ENCODE measurements around the gene ZNF195.
"Not testable (repeated sequence)": the region's sequence is repeated elsewhere in the genome, so short reads cannot be mapped to it uniquely, and the experiment has no call there.

Gene ZNF195

DNA sequence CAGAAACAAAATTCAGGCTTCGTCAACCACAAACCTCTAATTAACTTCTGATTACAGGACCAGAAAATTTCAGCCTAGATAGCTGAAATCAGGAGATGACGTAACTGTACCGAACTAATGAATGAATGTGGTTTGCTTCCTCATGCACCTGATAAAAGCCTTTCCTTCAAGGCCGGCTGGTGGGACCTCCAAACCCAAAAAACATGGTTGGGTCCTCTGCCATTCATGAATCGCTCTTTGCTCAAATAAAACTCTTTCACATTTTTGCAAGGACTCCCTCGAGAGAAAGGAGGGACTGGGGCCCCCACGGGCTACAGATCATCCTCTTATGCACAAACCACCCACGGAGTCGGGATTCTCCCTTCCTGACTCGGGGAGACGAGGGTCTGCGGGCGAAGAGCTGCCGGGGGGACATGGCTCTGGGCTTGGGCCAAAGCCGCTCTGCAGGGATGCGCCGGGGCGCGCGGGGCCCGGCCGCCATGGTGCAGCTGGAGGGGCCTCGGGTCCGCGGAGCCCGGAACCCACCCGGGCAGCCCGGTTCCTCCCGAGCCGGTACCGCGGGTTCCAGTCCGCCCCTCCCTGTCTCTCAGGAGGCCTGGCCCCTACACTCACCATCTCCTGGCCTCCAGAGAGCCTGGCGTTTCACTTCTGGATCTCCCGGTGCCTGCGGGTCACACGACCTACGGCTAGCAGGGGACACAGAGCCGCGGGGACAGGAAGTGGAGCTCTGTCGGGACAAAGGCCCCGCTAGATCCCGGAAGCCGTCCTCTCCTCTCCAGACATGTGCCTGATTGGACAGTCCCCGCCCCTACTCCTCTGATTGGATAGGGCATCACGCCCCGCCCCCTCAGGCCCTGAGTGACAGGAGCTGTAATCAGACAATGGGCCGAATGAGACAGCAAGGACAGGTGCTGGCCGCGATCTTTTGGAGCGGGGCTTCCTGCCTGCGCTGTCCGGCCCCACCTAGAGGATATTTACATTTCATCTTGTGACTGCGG lies at the start of gene ZNF195:
TSS of gene ZNF195 (minus strand) at position 721 of the 998 bp plus-strand sequence. CDS start at position 615, 106 bp downstream.
- H3K4me3 ChIP-seq (replicated peaks; ENCODE audit: low read depth, low read length), result peak within 1 kb of the TSS; percentile 89
- DNase-seq (ENCODE audit: low read depth), result peak; percentile 89
- TF ChIP-seq, protein P1, sequence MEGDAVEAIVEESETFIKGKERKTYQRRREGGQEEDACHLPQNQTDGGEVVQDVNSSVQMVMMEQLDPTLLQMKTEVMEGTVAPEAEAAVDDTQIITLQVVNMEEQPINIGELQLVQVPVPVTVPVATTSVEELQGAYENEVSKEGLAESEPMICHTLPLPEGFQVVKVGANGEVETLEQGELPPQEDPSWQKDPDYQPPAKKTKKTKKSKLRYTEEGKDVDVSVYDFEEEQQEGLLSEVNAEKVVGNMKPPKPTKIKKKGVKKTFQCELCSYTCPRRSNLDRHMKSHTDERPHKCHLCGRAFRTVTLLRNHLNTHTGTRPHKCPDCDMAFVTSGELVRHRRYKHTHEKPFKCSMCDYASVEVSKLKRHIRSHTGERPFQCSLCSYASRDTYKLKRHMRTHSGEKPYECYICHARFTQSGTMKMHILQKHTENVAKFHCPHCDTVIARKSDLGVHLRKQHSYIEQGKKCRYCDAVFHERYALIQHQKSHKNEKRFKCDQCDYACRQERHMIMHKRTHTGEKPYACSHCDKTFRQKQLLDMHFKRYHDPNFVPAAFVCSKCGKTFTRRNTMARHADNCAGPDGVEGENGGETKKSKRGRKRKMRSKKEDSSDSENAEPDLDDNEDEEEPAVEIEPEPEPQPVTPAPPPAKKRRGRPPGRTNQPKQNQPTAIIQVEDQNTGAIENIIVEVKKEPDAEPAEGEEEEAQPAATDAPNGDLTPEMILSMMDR (IDR thresholded peaks at IDR 0.05; ENCODE audit: low read length, missing control alignments), result no peak

DNA sequence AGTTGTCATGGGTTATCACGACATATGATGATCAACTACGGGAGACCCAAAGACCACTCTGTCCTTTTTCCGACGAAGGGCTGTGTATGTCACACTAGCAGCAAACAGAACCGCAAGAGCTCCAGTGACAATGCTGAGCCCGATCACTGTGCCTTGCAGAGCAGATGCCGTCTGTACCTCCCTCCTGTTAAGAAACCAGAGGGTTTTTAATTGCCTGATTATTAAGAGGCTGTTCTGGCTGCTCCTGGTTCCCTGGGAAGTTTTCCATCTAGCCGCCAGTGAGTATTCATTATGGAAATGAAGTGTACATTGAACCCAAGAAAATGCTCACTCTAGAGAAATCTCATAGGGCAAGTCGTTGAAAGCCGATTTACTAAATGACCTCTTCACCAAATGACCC lies 49.1 kb upstream of the ZNF195 start:
- DNase-seq (ENCODE audit: low read depth), result not testable (repeated sequence)

DNA sequence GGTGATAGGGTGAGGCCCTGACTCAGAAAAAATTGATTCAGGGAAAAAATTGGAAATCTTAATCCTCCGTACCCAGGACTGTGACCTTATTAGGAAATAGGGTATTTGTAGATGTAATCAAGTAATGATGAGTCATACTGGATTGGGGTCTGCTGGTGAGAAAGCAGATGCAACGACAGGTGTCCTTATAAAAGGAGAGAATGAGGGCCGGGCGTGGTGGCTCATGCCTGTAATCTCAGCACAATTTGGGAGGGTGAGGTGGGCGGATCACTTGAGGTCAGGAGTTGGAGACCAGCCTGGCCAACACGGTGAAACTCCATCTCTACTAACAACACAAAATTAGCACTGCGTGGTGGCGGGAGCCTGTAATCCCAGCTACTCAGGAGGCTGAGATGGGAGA lies 47.6 kb upstream of the ZNF195 start:
- not testable (repeated sequence) for H3K4me3 ChIP-seq (replicated peaks; ENCODE audit: low read depth, low read length); DNase-seq (ENCODE audit: low read depth)

More for the DNA sequence above, 49.1 kb upstream of the ZNF195 start:
- not testable (repeated sequence) for H3K4me3 ChIP-seq (replicated peaks; ENCODE audit: low read depth, low read length)

DNA sequence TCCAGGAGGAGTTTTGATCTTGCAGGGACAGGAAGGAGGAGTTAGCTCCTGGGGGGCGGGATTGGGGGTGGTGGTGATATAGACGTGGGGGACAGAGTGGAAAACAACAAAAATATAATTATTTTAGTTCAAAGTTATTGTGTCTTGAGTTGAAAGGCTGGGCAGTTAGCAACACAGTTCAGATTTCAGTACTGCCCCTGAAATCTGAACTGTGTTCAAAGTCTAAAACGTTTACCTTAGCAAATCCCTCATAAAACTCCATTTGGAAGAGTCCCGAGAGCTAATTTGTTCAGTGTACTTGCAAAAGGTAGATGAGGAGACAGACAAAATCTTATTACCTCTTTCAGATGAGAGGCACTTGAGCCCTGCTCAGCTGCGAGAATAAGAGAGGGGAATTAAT lies 45.0 kb upstream of the ZNF195 start:
- not testable (repeated sequence) for H3K4me3 ChIP-seq (replicated peaks; ENCODE audit: low read depth, low read length); DNase-seq (ENCODE audit: low read depth)

DNA sequence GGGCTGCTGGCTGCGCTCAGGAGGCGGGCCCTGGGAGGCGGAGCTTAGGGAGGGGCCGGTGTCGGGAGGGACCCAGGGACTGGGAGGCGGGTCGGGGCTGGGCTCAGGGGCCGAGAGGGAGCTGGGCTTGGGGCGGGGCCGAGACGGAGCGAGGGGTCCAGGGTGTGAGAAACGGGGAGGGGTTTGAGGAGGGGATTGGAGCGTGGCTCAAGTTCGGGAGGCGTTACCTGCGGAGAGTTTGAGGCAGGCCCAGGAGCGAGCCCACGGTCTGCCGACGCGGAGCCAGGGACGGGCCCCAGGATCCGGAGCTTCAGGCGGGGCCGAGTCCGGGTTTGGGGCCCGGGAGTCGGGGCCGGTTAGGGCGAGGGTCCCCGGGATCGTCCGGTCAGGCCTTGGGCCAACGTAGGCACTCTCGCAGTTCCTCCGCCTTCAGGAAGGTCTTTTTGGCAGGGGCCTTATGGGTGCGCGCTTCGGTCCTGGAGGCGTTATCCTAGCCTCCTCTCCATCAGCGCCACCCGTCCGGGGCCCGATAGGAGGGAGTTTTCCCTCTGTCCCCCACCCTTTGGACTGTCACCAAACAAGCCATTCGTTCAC lies 44.3 kb upstream of the ZNF195 start:
- peak overlapping the region; percentile 56 for H3K4me3 ChIP-seq (replicated peaks; ENCODE audit: low read depth, low read length)
- DNase-seq (ENCODE audit: low read depth), result not testable (repeated sequence)

DNA sequence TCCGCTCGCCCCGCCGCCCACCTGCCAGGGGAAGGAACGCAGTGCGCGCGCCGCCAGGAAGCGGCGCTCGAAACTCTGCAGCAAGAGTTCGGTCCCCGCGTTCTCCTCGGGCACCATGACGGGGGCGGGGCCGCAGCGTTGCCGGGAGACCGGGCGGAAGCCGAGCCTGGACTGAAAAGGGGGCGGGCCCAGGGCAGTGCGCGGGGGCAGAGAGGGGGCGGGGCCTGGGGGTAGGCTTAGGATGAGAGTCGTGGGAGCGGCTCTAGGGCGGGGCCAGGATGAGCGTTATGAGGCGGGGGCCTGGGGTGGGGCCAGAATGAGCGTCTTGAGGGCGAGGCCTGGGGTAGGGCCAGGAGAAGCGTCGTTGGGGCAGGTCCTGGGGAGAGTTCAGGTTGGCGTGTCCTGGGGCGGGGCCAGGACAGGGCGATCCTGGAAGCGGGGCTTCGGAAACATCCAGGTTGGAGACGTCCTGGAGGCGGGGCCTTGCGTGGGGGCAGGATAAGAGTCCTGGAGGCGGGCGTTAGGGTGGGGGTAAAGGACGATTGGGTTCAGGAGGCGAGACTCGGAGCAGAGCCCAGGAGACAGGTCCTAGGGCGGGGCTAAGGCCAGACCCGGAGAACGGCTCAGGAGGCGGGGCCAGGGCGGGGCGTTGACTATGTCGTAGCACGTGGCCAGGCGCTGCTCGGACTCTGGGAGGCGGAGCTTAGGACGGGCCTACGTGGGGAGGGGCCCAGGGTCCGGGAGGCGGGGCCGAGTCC lies 43.6 kb upstream of the ZNF195 start:
- DNase-seq (ENCODE audit: low read depth), result peak; percentile 97
- peak overlapping the region; percentile 57 for H3K4me3 ChIP-seq (replicated peaks; ENCODE audit: low read depth, low read length)

DNA sequence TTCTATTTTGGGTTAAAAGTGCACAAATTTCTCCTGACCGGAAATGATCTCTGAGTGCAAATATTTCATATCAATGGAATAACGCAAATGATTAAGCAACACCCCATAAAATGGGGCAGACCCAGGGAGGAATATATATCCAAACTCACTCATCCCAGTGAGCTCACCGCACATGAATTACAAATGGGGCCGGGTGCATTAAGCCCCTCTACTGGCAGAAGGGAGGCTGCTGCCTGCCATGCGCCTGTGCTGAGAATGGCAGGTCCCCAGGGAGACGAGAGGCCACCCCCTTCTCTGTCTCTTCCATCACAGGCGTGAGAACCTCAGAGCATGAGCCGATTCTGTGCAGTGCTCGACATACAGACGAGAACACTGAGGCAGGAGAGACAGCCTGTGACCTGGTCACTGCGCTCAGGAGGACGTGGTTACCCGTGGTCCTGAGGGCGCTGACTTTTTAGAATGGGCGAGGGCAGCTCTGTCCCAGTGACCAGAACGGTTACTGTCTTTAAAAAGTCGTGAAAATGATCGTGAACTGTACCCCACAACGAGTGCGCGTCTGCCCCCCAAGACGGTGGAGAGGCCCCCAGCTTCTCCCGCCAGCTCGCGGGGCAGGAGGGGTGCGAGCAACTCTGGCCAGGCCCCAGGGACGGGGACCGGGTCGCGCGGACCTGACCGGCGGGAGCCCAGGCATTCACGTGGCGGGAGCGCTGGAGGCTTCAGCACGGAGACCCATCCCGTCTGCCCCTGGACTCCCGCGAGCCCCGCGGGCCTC lies 42.8 kb upstream of the ZNF195 start:
- peak; percentile 54 for DNase-seq (ENCODE audit: low read depth)
- H3K4me3 ChIP-seq (replicated peaks; ENCODE audit: low read depth, low read length), result peak overlapping the region; percentile 57

DNA sequence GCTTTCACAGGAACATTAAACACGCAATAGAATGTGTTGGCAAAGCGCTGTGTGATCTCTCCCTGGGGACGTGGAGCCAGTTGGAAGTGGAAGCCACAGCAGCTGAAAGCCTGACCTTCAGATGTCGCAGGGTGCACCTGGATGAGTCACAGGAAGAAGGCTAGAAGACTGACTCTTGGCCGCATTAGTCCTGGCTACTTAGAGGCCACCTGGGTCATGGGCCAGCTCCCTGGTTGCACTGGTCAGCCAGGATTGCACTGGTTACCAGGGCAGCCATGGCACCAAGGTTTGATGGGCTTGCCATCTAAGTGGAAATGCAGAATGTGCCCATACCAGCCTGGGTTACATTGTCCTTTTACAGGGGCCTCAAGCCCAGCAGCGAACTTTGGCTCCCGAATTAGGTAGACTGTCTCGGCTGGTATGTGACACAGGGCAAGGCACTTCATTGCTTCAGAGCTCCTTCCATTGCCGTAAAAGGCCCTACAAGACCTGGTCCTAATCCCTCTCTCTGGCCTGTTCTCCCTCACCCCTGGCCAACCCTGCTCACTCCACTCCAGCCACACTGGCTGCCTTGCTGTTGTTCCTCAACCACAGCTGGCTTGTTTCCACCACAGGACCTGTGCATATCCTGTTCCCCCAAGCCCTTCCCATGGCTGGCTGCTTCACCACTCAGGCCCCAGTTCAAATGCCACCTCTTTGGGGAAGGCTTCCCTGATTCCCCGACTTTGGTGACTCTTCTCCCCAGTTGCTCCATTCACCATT lies 41.5 kb upstream of the ZNF195 start:
- not testable (repeated sequence) for DNase-seq (ENCODE audit: low read depth); H3K4me3 ChIP-seq (replicated peaks; ENCODE audit: low read depth, low read length)

DNA sequence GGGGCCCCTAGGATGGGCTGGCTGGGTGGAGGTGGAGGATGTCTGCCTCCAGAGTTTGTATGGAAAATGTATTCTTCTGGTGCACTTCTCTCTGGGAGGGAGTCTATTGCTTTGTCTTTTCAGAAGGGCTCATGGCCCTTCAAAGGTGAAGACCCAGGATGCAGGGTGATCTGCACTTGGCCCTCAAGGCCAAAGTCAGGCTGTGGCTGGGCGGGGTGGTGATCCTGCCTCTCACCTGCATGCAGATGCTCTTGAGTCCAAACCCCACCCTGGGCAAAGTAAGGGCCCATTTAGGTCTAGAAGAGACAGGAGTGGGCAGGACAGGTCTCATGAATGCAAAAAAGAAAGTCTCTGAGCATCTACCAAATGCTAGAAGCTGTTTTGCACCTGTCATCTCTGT lies 40.5 kb upstream of the ZNF195 start:
- not testable (repeated sequence) for H3K4me3 ChIP-seq (replicated peaks; ENCODE audit: low read depth, low read length); DNase-seq (ENCODE audit: low read depth)

DNA sequence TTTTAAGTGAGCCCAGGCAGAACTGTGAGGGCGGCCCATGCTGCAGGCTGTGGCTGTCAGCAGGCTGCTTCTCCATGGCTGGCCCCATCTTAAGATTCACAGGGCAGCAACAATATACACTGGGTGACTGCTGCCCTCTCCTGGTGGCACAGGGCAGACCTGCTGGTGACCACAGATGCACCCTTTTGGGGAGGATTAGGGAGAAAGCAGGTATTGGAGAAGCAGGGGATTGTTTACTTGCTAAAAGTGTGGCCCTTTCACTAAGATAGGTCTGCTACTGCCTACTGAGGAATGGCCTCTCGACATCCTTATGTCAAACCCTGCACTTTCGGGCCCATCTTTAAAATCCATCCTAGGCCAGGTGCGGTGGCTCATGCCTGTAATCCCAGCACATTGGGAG lies 38.1 kb upstream of the ZNF195 start:
- peak; percentile 68 for DNase-seq (ENCODE audit: low read depth)
- not testable (repeated sequence) for H3K4me3 ChIP-seq (replicated peaks; ENCODE audit: low read depth, low read length)
- TF ChIP-seq, protein P1 (IDR thresholded peaks at IDR 0.05; ENCODE audit: low read length, missing control alignments), result peak; percentile 42

DNA sequence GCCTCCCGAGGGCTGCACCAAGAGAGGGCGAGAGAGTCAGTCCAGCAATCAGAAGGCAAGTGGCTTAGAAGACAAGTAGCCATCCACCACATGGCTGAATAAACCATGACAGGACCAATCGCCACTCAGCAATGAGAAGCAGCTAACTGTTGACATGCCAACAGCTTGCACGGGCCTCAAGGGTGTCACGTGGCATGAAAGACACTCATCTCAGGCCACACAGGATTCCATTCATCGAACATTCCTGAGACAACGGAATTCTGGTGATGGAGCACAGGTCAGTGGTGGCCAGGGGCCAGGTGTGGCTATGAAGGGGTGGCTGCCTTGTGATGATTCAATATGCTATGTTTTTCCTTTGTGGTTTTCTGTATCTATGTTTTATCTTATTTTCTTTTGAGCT lies 36.4 kb upstream of the ZNF195 start:
- not testable (repeated sequence) for DNase-seq (ENCODE audit: low read depth); H3K4me3 ChIP-seq (replicated peaks; ENCODE audit: low read depth, low read length)

DNA sequence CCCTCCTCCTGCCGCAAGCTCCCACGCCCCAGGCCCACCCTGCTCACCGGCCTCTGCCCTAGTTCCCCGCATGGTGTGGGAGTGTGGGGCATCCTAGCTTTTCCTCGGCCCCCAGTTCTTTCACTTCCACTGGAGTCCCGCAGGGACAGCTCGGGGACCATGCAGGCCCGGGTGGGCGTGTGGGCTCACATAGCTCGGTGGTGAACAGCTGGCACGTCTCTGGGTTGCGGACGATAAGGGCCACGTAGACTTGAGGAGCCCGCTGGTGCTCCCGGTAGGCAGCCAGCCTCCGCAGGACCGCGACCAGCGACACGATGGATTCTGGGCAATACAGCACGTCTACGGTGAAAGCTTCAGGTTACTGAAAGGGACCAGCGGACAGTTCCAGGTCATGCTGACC lies 34.7 kb upstream of the ZNF195 start:
- H3K4me3 ChIP-seq (replicated peaks; ENCODE audit: low read depth, low read length); DNase-seq (ENCODE audit: low read depth): not testable (repeated sequence)

All from fibroblast of pulmonary artery (primary cell).